Sigmoid colon (tissue), 4 donors: Measurements from ENCODE around the gene KLK12.

Experiments used
- EP300 ChIP-seq, 4 donors: sonication (generic); formaldehyde crosslinking; IDR thresholded peaks; one replicate each; pipeline ENCODE4 v1.6.1; 2017; ENCODE audit warnings: antibody characterized with exemption in 4 of 4
- POLR2A ChIP-seq, 2 donors: fragments of 450-650 bp; IDR thresholded peaks; one replicate each; pipeline ENCODE4 v1.6.1; 2016; ENCODE audit warnings: antibody characterized with exemption in 2 of 2, mild to moderate bottlenecking in 2 of 2, moderate library complexity in 2 of 2
- POLR2AphosphoS5 ChIP-seq, 4 donors: sonication (generic); formaldehyde crosslinking; IDR thresholded peaks; one replicate each; pipeline ENCODE4 v1.6.1; 2017; ENCODE audit warnings: antibody characterized with exemption in 4 of 4
- TF ChIP-seq, protein P1 (sequence below), 4 experiments: fragments of 450-650 bp in 3 of 4; fragments of 200-600 bp in 1 of 4; IDR thresholded peaks; one replicate each; pipeline ENCODE4 v1.5.1; 2016 to 2019; ENCODE audit warnings: antibody characterized with exemption in 4 of 4, mild to moderate bottlenecking in 3 of 4, moderate library complexity in 2 of 4

GRCh38 chr19:51002542-51003311, 32.1 kb downstream of the KLK12 start:
- TF ChIP-seq, protein P1, sequence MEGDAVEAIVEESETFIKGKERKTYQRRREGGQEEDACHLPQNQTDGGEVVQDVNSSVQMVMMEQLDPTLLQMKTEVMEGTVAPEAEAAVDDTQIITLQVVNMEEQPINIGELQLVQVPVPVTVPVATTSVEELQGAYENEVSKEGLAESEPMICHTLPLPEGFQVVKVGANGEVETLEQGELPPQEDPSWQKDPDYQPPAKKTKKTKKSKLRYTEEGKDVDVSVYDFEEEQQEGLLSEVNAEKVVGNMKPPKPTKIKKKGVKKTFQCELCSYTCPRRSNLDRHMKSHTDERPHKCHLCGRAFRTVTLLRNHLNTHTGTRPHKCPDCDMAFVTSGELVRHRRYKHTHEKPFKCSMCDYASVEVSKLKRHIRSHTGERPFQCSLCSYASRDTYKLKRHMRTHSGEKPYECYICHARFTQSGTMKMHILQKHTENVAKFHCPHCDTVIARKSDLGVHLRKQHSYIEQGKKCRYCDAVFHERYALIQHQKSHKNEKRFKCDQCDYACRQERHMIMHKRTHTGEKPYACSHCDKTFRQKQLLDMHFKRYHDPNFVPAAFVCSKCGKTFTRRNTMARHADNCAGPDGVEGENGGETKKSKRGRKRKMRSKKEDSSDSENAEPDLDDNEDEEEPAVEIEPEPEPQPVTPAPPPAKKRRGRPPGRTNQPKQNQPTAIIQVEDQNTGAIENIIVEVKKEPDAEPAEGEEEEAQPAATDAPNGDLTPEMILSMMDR (IDR thresholded peaks at IDR 0.05) = no peak
- TF ChIP-seq POLR2A (IDR thresholded peaks at IDR 0.05) (no peak), POLR2AphosphoS5 (IDR thresholded peaks at IDR 0.05) (no peak), EP300 (IDR thresholded peaks at IDR 0.05) (no peak)
